Sigmoid colon (tissue), 7 donors: ENCODE results near the gene MTTP. TPM values are rescaled to one million over a fixed set of nuclear protein-coding genes. Genes with fewer than 3 reads are reported as not detected.

Source experiments
- DNase-seq: peaks from one replicate; pipeline ENCODE4 v3.0.0-alpha.2; 2019
- H3K27ac ChIP-seq, 4 donors: fragments of 200-600 bp; sonication (generic); one replicate each; pipeline ENCODE4 v1.5.1; 2016 to 2019; ENCODE audit warnings: mild to moderate bottlenecking in 1 of 4
- H3K27me3 ChIP-seq, 3 donors: fragments of 200-600 bp; sonication (generic); one replicate each; pipeline ENCODE4 v1.5.1; 2019; ENCODE audit warnings: mild to moderate bottlenecking in 1 of 3
- H3K36me3 ChIP-seq, 4 donors: fragments of 200-600 bp; sonication (generic); one replicate each; pipeline ENCODE4 v1.5.1; 2016 to 2019
- H3K4me1 ChIP-seq, 4 donors: fragments of 200-600 bp; sonication (generic); one replicate each; pipeline ENCODE4 v1.5.1; 2017 to 2019
- H3K4me3 ChIP-seq, 4 donors: fragments of 200-600 bp; sonication (generic); one replicate each; pipeline ENCODE4 v1.5.1; 2017 to 2019; ENCODE audit warnings: mild to moderate bottlenecking in 2 of 4, moderate library complexity in 1 of 4
- H3K9me3 ChIP-seq, 4 donors: fragments of 200-600 bp in 3 of 4; sonication (generic) in 3 of 4; one replicate each; pipeline versions ENCODE4 v1.5.1 to v1.6.1; 2013 to 2019
- EP300 ChIP-seq, 4 donors: sonication (generic); formaldehyde crosslinking; IDR thresholded peaks; one replicate each; pipeline ENCODE4 v1.6.1; 2017; ENCODE audit warnings: antibody characterized with exemption in 4 of 4
- POLR2A ChIP-seq, 2 donors: fragments of 450-650 bp; IDR thresholded peaks; one replicate each; pipeline ENCODE4 v1.6.1; 2016; ENCODE audit warnings: antibody characterized with exemption in 2 of 2, mild to moderate bottlenecking in 2 of 2, moderate library complexity in 2 of 2
- POLR2AphosphoS5 ChIP-seq, 4 donors: sonication (generic); formaldehyde crosslinking; IDR thresholded peaks; one replicate each; pipeline ENCODE4 v1.6.1; 2017; ENCODE audit warnings: antibody characterized with exemption in 4 of 4
- WGBS, 2 donors: extraction: QIAGEN DNeasy Blood & Tissue Kit; methylation state at CpG; one replicate each; pipeline ENCODE4 v1.1.7; 2013; 5-methylcytosine and 5-hydroxymethylcytosine counted together
- intact Hi-C: fragments of 100-400 bp; cut with DNase I; formaldehyde crosslinking; loops from one replicate; pipeline ENCODE4 v1.15.1; 2023
- polyA plus RNA-seq, 3 donors: library from polyadenylated mRNA; stranded (reverse); fragments of 200-250 nt; gene quantifications; one replicate each; pipeline ENCODE4 v1.2.3, GENCODE V29; 2013
- total RNA-seq, 4 donors: library from RNA; depleted of rRNA; stranded (reverse); fragments of >200 nt; gene quantifications; one replicate each; pipeline ENCODE4 v1.1.0, GENCODE V29; 2016
- TF ChIP-seq, protein P1 (sequence below), 4 experiments: fragments of 450-650 bp in 3 of 4; fragments of 200-600 bp in 1 of 4; IDR thresholded peaks; one replicate each; pipeline ENCODE4 v1.5.1; 2016 to 2019; ENCODE audit warnings: antibody characterized with exemption in 4 of 4, mild to moderate bottlenecking in 3 of 4, moderate library complexity in 2 of 4
- donor health status: healthy with polysubstance abuse.
- donor health status: Bipolar disorder and iron deficiency.
- donor health status: healthy.

MTTP gene
- total and polyA plus RNA-seq, 7 donors, result 0.13 to 12.8 (median 5.1) TPM; not detected in 2

DNA sequence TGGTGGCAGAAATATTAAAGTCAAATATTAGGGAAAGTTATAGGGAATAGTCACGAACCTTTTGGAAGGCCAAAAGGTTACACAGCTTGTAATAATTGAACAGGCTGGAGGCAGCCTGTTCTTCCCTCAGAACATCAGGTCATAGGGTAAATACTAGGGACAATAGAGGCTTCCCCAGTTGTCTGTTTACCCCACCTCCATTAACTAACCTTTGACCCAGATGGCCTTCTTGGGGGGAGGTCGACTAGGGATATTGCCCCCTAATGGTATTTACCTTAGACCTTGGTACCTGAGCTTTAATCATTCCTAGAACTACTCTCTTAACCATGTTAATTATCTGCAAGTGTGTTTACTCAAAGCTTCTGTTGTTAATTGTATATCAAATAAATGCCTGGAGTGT lies 37.8 kb upstream of the MTTP start:
- Histone ChIP-seq H3K4me3 (no peak overlapping the region), H3K36me3 (no peaks in the 10 kb centered on the region), H3K27ac (no peak overlapping the region), H3K27me3 (no peaks in the 10 kb centered on the region), H3K9me3 (no peaks in the 10 kb centered on the region), H3K4me1 (no peaks in the 10 kb centered on the region)
- intact Hi-C loops, result no loop called here
- WGBS, 2 donors, result 46 to 60% methylated on average over 2 of the region's 2 CpGs
- DNase-seq, result no peak
- no peak for TF ChIP-seq POLR2AphosphoS5 (IDR thresholded peaks at IDR 0.05)
- TF ChIP-seq, protein P1, sequence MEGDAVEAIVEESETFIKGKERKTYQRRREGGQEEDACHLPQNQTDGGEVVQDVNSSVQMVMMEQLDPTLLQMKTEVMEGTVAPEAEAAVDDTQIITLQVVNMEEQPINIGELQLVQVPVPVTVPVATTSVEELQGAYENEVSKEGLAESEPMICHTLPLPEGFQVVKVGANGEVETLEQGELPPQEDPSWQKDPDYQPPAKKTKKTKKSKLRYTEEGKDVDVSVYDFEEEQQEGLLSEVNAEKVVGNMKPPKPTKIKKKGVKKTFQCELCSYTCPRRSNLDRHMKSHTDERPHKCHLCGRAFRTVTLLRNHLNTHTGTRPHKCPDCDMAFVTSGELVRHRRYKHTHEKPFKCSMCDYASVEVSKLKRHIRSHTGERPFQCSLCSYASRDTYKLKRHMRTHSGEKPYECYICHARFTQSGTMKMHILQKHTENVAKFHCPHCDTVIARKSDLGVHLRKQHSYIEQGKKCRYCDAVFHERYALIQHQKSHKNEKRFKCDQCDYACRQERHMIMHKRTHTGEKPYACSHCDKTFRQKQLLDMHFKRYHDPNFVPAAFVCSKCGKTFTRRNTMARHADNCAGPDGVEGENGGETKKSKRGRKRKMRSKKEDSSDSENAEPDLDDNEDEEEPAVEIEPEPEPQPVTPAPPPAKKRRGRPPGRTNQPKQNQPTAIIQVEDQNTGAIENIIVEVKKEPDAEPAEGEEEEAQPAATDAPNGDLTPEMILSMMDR (IDR thresholded peaks at IDR 0.05), result no peak
- no peak for TF ChIP-seq EP300 (IDR thresholded peaks at IDR 0.05)
- no peak for TF ChIP-seq POLR2A (IDR thresholded peaks at IDR 0.05)

DNA sequence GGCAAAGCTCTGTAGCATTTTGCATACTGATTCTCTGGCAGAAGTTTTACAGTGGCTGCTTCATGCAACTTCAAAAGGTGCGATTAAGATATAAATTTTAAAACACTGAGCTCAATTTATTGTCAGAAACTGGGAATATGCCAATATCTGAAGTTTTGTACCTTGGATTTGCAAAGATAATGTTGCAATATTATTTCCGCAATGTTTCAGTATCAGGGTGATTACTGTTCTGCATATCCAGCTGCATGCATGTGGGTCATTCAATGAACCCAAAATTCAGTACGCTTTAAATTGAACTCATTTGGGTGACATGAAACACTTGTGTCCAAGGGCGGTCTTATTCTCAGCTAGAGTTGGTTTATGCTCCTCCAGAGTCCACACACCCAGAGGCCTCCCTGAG lies 37.0 kb upstream of the MTTP start:
- Histone ChIP-seq H3K4me3 (no peak overlapping the region), H3K36me3 (no peaks in the 10 kb centered on the region), H3K27ac (no peak overlapping the region), H3K27me3 (no peaks in the 10 kb centered on the region), H3K9me3 (no peaks in the 10 kb centered on the region), H3K4me1 (no peaks in the 10 kb centered on the region)
- no peak for DNase-seq
- intact Hi-C loops, result no loop called here
- 76 to 93% methylated on average over 4 of the region's 4 CpGs for WGBS, 2 donors
- TF ChIP-seq, protein P1 (IDR thresholded peaks at IDR 0.05), result no peak
- TF ChIP-seq POLR2AphosphoS5 (IDR thresholded peaks at IDR 0.05) (no peak), EP300 (IDR thresholded peaks at IDR 0.05) (no peak), POLR2A (IDR thresholded peaks at IDR 0.05) (no peak)

DNA sequence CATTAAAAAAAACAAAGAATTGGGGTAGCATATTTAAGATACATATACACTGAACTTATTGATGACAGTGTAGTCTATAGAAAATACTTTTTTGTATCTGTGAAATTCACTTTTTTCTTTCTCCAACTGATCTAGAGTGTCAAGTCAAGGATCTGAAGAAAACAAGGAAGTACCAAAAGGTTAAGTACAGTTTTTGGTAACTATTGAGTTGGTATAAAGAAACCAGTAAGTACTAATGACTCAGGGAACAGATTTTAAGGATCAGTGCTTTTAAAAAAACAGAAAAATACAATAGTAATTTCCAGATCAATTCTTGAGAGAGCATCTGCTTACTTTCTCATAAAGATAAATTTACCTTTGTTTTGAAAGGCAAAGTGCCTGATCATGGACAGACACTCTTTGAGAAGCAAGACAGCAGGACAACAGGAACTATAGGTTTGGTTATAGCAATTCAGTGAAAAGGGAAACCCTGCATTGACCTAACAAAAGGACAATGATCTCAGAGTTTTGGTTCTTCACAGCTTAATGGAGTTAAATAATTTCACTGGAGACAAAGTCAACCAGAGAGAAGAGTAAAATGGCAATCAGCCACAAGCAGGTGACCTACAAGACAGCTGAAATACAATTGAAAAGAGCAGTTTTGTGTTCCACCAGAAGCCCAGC lies 34.2 kb upstream of the MTTP start:
- H3K27ac ChIP-seq, result no peak overlapping the region
- TF ChIP-seq, protein P1 (IDR thresholded peaks at IDR 0.05), result no peak
- TF ChIP-seq POLR2AphosphoS5 (IDR thresholded peaks at IDR 0.05), result no peak
- no peak for TF ChIP-seq EP300 (IDR thresholded peaks at IDR 0.05)
- no peak for TF ChIP-seq POLR2A (IDR thresholded peaks at IDR 0.05)
- intact Hi-C loops, result no loop called here

DNA sequence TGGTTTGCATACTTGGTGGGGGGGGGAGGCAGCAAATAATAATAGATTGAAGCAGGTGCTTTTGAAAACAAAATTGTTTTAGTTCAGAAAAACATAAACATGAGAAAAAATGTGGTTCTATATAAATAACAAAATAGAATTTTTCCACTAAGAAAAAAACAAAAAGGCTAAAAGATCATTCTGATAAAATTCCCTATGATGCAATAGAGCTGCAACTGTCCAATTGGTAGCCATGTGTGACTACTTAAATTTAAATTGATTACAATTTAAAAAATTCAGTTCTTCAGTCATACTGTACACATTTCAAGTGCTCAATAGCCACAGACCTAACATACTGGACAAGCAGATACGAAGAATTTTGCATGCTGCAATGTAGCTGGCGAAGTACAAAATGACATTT lies 21.8 kb upstream of the MTTP start:
- Histone ChIP-seq H3K27me3 (no peaks in the 10 kb centered on the region), H3K27ac (no peak overlapping the region), H3K36me3 (no peaks in the 10 kb centered on the region), H3K4me1 (no peaks in the 10 kb centered on the region), H3K4me3 (no peak overlapping the region), H3K9me3 (no peaks in the 10 kb centered on the region)
- TF ChIP-seq EP300 (IDR thresholded peaks at IDR 0.05) (no peak), POLR2AphosphoS5 (IDR thresholded peaks at IDR 0.05) (no peak), POLR2A (IDR thresholded peaks at IDR 0.05) (no peak)
- TF ChIP-seq, protein P1 (IDR thresholded peaks at IDR 0.05), result no peak
- intact Hi-C loops, result no loop called here
- 97 to 98% methylated on average over 2 of the region's 2 CpGs for WGBS, 2 donors
- no peak for DNase-seq

More for the DNA sequence above, 34.2 kb upstream of the MTTP start:
- Histone ChIP-seq H3K36me3 (no peaks in the 10 kb centered on the region), H3K9me3 (no peaks in the 10 kb centered on the region), H3K27me3 (no peaks in the 10 kb centered on the region), H3K4me1 (no peaks in the 10 kb centered on the region), H3K4me3 (no peak overlapping the region)
- DNase-seq, result no peak
